ENCODE results near the gene ALKBH6.

The ALKBH6 gene

DNA sequence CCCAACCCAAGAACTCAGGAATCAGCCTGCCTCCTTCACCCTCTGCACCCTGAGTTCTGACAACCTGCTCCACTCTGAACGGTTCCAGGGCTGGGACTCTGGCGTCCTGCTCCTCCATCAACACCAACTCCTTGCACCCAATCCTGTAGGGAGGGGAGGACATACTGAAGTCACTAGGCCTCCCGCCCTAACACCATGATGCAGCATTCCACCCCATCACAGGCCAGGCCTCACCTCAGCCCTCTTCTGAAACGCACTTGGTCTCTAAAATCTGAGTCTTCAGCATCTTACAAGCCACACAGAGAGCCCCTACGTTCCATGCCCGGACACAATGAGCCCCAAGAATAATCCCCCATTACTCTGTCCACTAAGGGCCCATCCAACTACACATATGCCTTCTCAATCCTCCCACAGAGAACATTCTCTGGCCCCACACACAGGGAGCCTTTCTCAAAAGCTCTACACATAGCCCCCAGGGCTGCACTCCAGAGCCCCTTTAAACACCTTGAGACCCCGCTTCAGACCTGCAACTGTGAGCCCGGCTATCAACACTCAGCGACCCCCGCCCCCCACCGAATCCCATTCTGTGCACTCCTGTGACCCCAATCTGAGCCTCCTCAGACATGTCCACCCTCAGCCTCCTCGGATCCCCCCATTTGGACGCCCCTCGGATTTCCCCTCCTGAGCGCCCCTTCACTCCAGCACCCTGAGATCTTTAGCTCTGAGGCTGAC lies 567 bp downstream of the ALKBH6 start:
- Mint-ChIP-seq H3K27me3 (ENCODE audit: low read depth) (no peaks in the 10 kb centered on the region), H3K9me3 (no peaks in the 10 kb centered on the region), H3K36me3 (ENCODE audit: low read depth) (peaks cover 13% of the 10 kb centered on the region), H3K4me3 (peak overlapping the region; percentile 99), H3K4me1 (ENCODE audit: low read depth) (peaks cover 45% of the 10 kb centered on the region), H3K27ac (peak overlapping the region; percentile 97)
- no peak for DNase-seq (ENCODE audit: low spot score)

DNA sequence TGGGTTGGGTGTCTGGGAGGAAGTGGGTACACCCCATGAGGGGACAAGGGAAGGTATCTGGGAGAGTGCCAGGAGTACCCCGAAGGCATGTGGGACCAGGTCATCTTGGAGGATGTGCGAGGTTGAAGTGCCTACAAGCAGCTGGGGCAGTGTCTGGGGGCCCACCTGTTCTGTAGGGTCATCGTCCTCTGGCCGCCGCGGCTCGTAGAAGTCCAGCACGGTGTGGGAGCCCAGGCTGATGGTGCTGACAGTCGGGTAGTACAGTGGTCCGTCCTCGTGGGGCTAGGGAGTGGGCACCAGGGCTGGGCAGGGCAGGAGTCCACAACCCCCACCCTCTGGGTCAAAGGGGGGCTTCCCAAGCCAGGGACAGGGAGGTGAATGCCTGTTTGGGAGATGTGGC lies 3.6 kb downstream of the ALKBH6 start:
- Mint-ChIP-seq H3K4me1 (ENCODE audit: low read depth) (peaks cover 40% of the 10 kb centered on the region), H3K27me3 (ENCODE audit: low read depth) (no peaks in the 10 kb centered on the region), H3K27ac (no peak overlapping the region), H3K9me3 (no peaks in the 10 kb centered on the region), H3K36me3 (ENCODE audit: low read depth) (peaks cover 13% of the 10 kb centered on the region), H3K4me3 (peak overlapping the region; percentile 76)
- no peak for DNase-seq (ENCODE audit: low spot score)

DNA sequence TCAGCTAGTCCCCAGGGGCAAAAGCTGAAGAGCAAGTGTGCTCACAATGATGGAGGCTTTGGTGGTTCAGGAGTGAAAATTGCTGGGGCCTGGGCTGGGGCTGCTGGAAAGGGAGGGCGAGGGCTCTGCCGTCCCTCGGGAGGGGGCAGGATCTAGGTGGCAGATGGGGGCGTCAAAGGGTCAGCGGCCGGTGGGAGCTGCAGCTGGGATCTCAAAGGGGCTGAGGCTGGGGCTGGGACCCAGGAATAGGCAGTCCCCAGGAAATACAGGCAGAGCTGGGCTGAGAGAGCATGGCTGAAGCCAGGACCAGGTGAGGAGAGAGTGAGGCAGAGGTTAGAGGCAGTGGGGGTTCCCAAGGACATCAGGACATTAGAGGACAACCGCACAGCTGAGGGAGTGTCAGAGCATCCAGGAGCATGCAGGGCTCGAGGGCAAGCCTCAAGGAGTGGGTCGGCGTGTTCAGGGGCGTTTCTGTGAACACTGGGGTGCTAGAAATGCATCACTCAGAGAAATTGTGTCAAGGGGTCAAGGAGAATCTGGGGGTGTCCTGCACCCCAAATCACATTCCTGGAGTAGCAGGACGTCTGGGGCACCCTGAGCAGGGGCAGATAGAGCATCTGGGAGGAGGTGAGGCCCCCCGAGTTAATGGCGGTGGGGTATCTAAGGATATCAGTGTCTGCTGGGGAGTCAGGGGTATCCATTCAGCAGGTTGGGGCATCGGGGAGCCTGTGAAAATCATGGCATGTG lies 4.2 kb downstream of the ALKBH6 start:
- no peak for DNase-seq (ENCODE audit: low spot score)
- H3K9me3 Mint-ChIP-seq, result no peaks in the 10 kb centered on the region
- no peaks in the 10 kb centered on the region for H3K27me3 Mint-ChIP-seq (ENCODE audit: low read depth)
- H3K4me3 Mint-ChIP-seq, result peak overlapping the region; percentile 76
- H3K4me1 Mint-ChIP-seq (ENCODE audit: low read depth), result peaks cover 35% of the 10 kb centered on the region
- peak overlapping the region; percentile 75 for H3K27ac Mint-ChIP-seq
- peaks cover 13% of the 10 kb centered on the region for H3K36me3 Mint-ChIP-seq (ENCODE audit: low read depth)

DNA sequence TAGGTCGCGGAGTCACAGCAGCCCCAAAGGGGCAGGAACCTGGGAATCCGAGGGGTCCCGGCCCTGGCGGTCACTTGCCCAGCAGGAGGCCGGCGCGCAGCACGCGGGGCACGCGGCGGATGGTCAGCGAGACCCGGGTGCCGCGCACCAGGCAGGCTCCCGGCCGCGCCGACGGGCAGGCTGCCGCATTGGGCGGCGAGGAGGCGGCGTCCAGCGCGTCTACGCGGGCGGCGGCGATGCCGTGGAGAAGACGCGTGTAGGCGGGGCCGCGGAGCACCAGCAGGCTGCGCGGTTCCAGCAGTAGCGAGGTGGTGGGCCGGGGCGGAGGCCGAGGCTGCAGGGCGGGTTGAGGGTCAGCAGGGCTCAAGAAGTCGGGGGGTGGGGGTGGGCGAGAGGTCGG lies 4.8 kb downstream of the ALKBH6 start:
- peak overlapping the region; percentile 76 for H3K4me3 Mint-ChIP-seq
- H3K27me3 Mint-ChIP-seq (ENCODE audit: low read depth), result no peaks in the 10 kb centered on the region
- H3K4me1 Mint-ChIP-seq (ENCODE audit: low read depth), result peaks cover 31% of the 10 kb centered on the region
- no peaks in the 10 kb centered on the region for H3K9me3 Mint-ChIP-seq
- DNase-seq (ENCODE audit: low spot score), result peak; percentile 63
- peaks cover 13% of the 10 kb centered on the region for H3K36me3 Mint-ChIP-seq (ENCODE audit: low read depth)
- H3K27ac Mint-ChIP-seq, result peak overlapping the region; percentile 75

DNA sequence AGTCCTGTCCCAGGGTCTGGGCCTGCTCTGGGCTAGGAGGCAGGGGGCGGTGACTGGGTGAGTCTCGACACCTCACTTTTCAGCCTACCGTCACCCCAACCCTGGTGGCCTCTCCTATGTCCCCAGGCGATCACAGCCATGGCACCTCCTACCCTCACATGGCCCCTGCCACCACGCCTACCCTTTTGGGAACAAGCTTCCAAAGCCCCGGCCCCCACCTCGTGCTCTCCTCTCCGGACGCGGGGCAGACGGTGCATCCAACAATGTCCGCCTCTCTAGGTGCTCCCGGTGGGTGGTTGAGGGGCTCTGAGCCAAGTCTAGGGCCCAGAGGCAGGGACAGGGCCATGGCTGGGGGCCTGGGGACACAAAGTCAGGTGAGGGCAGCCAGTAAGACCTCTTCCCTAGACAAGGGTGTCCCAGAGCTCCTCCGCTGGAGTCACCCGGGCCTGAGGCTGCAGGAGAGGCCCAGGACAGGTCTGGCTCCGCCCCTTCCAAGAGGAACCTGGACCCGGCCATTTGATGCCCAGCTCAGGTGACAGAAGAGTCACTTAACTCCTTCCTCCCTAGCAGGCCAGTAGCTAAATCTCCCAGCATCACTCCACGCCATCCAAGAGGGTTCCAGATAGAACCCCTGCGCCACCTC lies 5.6 kb downstream of the ALKBH6 start, which contains the start of gene SYNE4:
Gene SYNE4, minus strand, starts transcription at position 478 of the 643 bp plus-strand sequence. Its CDS starts 132 bp downstream, at position 346.
- Mint-ChIP-seq H3K36me3 (ENCODE audit: low read depth) (peaks cover 10% of the 10 kb centered on the region), H3K27ac (peak within 1 kb of the TSS; percentile 75), H3K4me3 (peak within 1 kb of the TSS; percentile 76), H3K27me3 (ENCODE audit: low read depth) (no peaks in the 10 kb centered on the region), H3K4me1 (ENCODE audit: low read depth) (peaks cover 24% of the 10 kb centered on the region), H3K9me3 (no peaks in the 10 kb centered on the region)
- DNase-seq (ENCODE audit: low spot score), result no peak

DNA sequence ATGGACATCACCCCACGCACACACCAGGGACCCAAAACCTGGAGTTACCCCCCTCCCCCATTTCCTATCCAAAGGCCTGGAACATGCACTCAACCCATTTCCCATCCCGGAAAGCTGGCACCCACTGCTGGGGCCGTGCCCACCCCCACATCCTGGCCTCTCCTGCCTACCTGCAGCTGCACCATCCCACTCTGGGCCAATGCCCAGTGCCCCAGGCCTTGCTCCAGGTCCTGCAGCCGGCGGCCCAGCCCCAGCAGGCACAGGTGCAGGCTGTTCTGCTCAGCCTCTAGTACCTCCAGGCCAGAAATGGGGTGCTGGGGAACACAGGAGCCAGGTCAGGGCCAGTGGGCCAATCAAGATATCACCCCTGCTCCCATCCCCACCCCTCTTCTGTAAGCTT lies 7.1 kb downstream of the ALKBH6 start:
- Mint-ChIP-seq H3K9me3 (no peaks in the 10 kb centered on the region), H3K27me3 (ENCODE audit: low read depth) (no peaks in the 10 kb centered on the region), H3K36me3 (ENCODE audit: low read depth) (peaks cover 10% of the 10 kb centered on the region), H3K4me3 (no peak overlapping the region), H3K27ac (no peak overlapping the region), H3K4me1 (ENCODE audit: low read depth) (peaks cover 15% of the 10 kb centered on the region)
- DNase-seq (ENCODE audit: low spot score), result no peak

DNA sequence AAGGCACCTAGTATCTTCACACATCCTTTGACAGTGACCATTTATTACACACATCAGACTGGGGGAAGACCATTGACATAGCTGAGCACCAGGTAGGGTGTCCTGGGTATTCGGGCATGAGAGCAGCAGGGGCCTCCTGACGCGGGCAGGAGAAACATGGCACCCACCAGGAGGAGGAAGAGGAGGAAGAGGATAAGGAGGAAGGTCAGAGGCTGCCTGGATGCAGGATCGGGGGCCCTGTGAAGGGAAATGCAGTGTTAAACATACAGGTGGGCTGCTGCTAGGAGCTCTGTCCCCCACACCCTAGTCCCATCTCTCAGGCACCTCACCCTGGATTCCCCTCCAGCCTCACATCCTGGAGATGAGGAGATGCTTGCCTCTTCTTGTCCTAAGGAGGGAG lies 10.7 kb downstream of the ALKBH6 start:
- Mint-ChIP-seq H3K27me3 (ENCODE audit: low read depth) (no peaks in the 10 kb centered on the region), H3K4me1 (ENCODE audit: low read depth) (peaks cover 2% of the 10 kb centered on the region), H3K9me3 (no peaks in the 10 kb centered on the region), H3K4me3 (no peak overlapping the region), H3K36me3 (ENCODE audit: low read depth) (peaks cover 4% of the 10 kb centered on the region), H3K27ac (no peak overlapping the region)
- DNase-seq (ENCODE audit: low spot score), result no peak

DNA sequence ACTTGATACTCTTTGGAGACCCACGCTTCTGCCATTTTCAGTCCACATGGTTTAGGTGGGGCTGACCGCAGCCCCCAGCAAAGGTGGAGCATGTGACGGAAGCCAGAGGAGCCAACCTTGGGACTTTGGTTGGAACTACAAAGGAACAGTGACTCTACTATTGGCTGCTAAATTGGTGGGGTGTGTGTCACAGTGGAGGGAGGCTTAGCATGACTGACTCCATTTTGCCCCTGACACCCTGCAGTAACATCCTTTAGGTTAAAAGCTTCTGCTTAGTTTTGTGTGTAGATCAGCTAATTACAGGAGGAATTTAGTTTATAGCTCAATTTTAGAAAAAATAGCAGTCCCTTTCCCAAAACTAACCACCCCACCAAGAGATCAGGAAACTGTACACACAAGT lies 12.4 kb downstream of the ALKBH6 start:
- Mint-ChIP-seq H3K4me1 (ENCODE audit: low read depth) (peaks cover 9% of the 10 kb centered on the region), H3K27me3 (ENCODE audit: low read depth) (no peaks in the 10 kb centered on the region), H3K9me3 (no peaks in the 10 kb centered on the region), H3K36me3 (ENCODE audit: low read depth) (peaks cover 10% of the 10 kb centered on the region), H3K4me3 (no peak overlapping the region), H3K27ac (no peak overlapping the region)
- DNase-seq (ENCODE audit: low spot score), result no peak

DNA sequence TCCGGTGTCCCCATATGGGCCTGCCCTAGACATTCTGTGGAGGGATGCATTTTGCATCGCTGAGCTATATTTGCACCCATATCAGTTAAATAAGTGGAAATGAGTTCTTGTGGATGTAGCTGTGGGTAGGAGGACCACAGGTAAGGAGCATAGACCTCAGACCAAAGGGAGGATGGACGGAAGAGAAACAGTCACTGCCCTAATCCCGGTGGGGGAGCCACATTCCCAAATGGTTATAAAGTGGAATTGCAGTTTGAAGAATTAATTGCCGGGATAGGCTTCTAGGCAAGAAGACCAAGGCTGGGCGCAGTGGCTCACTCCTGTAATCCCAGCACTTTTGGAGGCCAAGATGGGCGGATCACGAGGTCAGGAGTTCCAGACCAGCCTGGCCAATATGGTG lies 17.2 kb downstream of the ALKBH6 start:
- H3K4me3 Mint-ChIP-seq, result peak overlapping the region; percentile 92
- H3K27ac Mint-ChIP-seq, result no peak overlapping the region
- peaks cover 24% of the 10 kb centered on the region for H3K4me1 Mint-ChIP-seq (ENCODE audit: low read depth)
- H3K9me3 Mint-ChIP-seq, result no peaks in the 10 kb centered on the region
- peaks cover 17% of the 10 kb centered on the region for H3K36me3 Mint-ChIP-seq (ENCODE audit: low read depth)
- H3K27me3 Mint-ChIP-seq (ENCODE audit: low read depth), result no peaks in the 10 kb centered on the region
- no peak for DNase-seq (ENCODE audit: low spot score)

DNA sequence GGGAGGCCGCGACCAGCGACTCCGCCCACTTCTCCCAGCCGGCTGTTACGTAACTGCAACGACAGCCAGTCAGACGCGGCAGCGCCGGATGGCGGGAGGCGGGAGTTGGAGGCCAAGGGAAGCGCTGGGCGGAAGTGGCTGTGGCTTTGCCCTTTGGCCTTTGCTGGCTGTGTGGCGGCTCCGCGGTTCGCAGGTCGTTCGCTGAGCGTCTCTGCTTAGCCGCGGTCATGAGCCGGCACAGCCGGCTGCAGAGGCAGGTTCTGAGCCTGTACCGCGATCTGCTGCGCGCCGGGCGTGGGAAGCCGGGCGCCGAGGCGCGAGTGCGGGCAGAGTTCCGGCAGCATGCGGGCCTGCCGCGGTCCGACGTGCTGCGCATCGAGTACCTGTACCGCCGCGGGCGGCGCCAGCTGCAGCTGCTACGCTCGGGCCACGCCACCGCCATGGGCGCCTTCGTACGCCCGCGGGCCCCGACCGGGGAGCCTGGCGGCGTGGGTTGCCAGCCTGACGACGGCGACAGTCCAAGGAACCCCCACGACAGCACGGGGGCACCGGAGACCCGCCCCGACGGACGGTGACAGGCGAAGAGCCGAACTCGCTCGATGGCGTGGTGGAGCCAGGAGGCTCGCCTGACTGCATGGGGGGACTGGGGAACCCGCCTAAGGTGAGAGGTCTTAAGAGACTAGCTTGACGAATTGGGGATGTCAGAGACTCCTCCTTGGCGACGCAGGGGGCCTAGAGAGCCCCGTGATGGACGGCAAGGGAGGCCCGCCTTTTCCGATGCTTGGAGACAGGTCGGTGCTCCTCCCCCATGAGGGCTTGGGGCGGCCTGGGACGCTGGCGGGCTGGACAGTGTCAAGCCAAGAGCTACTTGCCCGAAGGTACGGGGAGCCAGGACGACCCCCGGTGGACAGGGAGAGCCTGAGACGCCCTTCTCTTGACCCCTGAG lies 18.7 kb downstream of the ALKBH6 start, which contains the start of gene SDHAF1:
Gene SDHAF1, plus strand, starts transcription at position 141 of the 946 bp plus-strand sequence. Its CDS starts 87 bp downstream, at position 228.
- Mint-ChIP-seq H3K9me3 (no peaks in the 10 kb centered on the region), H3K27ac (peak within 1 kb of the TSS; percentile 87), H3K4me1 (ENCODE audit: low read depth) (peaks cover 23% of the 10 kb centered on the region), H3K27me3 (ENCODE audit: low read depth) (peaks cover 2% of the 10 kb centered on the region), H3K4me3 (peak within 1 kb of the TSS; percentile 92), H3K36me3 (ENCODE audit: low read depth) (peaks cover 14% of the 10 kb centered on the region)
- peak; percentile 94 for DNase-seq (ENCODE audit: low spot score)

DNA sequence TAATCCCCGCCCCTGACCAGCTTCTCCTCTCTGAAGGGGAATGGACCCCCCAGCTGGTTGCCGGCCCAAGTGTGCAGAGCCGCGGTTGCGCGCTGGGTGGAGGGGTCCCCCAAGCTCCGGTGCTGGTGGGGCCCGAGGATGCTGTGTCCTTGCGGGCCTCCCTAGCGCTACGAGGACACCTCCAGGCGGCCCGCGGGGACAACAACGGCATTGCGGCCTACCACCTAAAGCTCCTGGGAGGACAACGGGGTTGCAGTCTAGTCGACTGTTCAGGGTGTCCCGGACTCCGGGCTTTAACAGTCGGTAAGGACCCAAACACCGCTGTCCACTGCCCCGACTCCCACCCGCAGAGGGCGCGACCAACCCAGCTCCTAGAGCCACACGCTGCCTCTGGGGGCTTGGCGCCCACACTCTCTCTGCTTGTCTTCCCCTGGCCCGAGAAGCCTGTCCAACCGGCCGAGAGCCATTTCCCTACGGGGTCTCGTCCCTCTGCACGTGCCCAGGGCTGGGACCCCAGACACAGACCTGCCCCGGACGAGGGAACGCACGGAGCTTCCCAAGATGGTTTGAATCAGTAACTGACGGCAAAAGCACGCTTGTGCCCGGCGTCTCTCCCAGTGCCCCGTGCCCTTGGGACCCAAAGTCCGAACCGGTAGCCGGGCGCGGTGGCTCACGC lies 20.0 kb downstream of the ALKBH6 start:
- H3K4me1 Mint-ChIP-seq (ENCODE audit: low read depth), result peaks cover 23% of the 10 kb centered on the region
- H3K27ac Mint-ChIP-seq, result no peak overlapping the region
- peak overlapping the region; percentile 65 for H3K4me3 Mint-ChIP-seq
- peaks cover 2% of the 10 kb centered on the region for H3K27me3 Mint-ChIP-seq (ENCODE audit: low read depth)
- H3K36me3 Mint-ChIP-seq (ENCODE audit: low read depth), result peaks cover 13% of the 10 kb centered on the region
- peaks cover under 1% of the 10 kb centered on the region for H3K9me3 Mint-ChIP-seq
- DNase-seq (ENCODE audit: low spot score), result no peak

DNA sequence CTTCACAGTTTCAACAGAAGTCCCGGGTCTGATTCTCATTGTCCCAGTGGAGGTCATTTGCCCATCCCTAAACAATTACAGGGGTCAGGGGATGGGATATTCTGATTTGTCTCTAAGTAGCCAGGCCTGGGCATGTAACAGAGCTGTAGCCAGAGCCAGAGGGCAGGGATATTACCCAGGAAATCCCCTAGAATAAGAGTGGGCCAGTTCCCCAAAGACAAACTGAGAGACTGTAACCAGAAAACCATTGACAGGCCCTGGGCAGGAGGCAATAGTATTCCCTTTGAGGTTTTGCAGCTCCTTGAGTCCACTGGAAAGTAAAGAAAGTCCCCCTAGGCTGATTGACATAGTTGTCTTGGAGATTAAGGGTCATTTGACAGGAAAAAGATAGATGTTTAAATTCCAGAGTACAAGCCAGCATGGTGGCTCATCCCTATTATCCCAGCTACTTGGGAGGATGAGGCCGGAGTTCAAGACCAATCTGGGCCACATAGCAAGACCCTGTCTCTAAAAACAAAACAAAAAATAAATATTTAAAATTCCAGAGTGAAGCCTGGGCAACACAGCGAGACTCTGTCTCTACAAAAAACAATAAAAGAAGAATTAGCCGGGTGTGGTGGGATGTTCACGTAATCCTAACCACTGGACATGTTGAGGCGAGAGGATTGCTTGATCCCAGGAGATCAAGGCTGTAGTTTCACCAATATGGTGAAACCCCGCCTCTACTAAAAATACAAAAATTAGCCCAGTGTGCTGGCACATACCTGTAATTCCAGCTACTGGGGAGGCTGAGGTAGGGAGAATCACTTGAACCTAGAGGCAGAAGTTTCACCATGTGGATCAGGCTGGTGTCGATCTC lies 20.9 kb downstream of the ALKBH6 start:
- no peak overlapping the region for H3K4me3 Mint-ChIP-seq
- peaks cover 13% of the 10 kb centered on the region for H3K36me3 Mint-ChIP-seq (ENCODE audit: low read depth)
- peaks cover 23% of the 10 kb centered on the region for H3K4me1 Mint-ChIP-seq (ENCODE audit: low read depth)
- peaks cover 5% of the 10 kb centered on the region for H3K9me3 Mint-ChIP-seq
- H3K27me3 Mint-ChIP-seq (ENCODE audit: low read depth), result peaks cover 12% of the 10 kb centered on the region
- no peak overlapping the region for H3K27ac Mint-ChIP-seq
- DNase-seq (ENCODE audit: low spot score), result no peak
